Measurements from ENCODE around the gene TBCD.

The TBCD gene

DNA sequence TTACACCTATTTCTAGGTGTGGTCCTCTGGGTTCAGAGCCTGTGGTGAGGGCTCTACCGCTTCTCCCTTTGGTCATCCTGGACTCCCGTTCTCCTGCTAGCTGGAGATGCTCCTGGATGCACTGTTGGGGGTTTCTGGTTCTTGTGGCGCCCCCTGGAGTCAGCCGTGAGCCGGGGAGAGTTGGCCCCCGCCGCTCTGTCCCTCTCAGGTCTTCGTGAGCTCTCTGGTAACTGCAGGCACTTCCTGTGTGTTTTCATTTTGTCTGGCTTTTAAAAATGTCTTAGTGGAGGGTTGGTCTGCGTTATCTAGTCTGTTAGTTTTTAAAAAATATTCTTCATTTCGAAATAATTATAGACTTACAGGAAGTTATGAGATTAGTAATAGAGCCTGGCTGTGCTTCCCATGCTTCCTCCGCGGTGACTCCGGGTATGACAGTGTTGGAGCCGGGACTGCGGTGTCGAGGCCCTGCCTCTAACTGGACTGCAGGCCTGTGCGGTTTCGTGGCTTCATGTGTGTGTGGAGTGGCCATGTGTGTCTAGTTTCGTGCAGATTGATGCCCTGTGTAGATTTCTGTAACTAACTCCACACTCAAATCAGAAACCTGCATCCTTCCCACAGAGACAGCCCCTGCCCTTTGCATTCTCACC, 166.0 kb downstream of the TBCD start:
- TF ChIP-seq, protein P1, sequence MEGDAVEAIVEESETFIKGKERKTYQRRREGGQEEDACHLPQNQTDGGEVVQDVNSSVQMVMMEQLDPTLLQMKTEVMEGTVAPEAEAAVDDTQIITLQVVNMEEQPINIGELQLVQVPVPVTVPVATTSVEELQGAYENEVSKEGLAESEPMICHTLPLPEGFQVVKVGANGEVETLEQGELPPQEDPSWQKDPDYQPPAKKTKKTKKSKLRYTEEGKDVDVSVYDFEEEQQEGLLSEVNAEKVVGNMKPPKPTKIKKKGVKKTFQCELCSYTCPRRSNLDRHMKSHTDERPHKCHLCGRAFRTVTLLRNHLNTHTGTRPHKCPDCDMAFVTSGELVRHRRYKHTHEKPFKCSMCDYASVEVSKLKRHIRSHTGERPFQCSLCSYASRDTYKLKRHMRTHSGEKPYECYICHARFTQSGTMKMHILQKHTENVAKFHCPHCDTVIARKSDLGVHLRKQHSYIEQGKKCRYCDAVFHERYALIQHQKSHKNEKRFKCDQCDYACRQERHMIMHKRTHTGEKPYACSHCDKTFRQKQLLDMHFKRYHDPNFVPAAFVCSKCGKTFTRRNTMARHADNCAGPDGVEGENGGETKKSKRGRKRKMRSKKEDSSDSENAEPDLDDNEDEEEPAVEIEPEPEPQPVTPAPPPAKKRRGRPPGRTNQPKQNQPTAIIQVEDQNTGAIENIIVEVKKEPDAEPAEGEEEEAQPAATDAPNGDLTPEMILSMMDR (conservative IDR thresholded peaks at IDR 0.05) = peak; percentile 27
- no peak overlapping the region for H3K27ac ChIP-seq

DNA sequence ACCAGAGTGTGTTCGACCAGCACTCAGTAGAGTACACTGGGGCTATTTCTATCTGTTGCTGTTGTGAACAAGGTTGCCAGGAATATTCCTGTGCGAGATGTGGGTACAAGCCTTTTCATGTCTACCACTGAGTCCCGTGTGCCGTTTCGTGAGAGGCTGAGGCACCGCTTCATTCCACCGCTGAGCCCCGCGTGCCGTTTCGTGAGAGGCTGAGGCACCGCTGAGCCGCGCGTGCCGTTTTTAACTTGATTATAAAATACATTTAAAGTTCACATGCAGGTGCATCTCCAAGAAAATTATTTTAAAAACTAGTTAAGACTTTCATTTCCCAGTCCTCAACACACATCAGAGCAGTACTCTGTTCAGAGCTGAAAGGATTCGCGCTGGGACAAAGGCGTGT, 166.6 kb downstream of the TBCD start:
- TF ChIP-seq, protein P1 (conservative IDR thresholded peaks at IDR 0.05) = no peak
- H3K27ac ChIP-seq = no peak overlapping the region

DNA sequence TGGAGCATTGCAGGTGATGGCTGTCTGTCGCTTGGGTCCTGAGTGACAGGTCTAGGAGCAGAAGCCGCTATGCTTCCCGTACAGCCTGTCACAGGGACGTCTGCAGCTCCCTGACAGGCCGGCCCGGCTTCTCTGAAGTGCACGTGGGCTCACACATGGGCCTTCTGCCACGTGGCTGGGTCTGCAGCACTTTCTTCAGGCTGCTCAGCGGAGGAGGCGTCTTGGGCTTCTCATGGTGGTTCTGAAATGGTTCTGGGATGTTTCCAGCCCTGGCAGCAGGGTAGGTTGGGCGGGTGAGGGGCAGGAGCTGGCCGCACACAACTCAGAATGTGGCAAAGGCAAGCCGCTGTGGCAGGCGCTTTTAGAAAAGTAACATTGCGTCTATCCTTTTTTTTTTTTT, 168.3 kb downstream of the TBCD start:
- TF ChIP-seq, protein P1 (conservative IDR thresholded peaks at IDR 0.05) = no peak
- H3K27ac ChIP-seq = no peak overlapping the region

DNA sequence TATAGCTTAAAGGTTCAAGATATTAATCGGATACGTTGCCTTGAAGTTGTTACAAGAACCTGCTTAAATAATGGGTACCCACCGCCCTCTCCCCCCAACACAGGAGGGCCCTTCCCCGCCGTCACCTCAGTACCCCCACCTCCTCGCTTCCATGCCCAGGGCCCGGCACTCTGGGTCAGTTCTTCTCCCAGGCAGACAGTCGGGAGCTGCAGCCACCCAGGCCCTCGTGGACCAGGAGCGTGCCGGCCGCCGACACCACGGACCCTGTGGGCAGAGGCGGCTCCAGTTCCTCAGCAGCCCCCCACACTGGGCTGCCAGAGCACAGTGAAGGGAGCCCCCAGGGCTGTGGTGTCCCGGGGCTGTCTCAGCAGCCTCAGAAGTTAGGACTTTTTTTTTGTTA, 168.8 kb downstream of the TBCD start:
- TF ChIP-seq, protein P1 (conservative IDR thresholded peaks at IDR 0.05) = no peak
- H3K27ac ChIP-seq = no peak overlapping the region

DNA sequence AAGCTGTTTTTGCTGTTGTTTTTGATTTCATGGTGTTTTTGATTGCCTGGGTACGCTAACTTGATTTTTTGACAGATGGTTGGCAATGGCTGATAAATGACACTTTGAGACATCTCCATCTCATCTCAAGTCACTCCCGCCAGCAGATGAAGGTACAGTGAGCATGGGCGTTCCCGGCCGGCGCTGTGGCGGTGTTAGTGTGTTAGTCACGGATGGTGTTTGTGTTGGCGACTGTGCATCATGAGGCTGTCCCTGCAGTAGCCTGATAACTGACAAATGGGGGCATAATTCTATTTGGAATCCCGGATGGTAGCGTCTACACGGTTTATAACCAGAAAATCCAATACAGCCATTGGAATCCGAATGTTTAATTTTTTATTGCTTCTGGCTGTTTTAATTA, 169.6 kb downstream of the TBCD start:
- TF ChIP-seq, protein P1 (conservative IDR thresholded peaks at IDR 0.05) = no peak
- no peak overlapping the region for H3K27ac ChIP-seq

DNA sequence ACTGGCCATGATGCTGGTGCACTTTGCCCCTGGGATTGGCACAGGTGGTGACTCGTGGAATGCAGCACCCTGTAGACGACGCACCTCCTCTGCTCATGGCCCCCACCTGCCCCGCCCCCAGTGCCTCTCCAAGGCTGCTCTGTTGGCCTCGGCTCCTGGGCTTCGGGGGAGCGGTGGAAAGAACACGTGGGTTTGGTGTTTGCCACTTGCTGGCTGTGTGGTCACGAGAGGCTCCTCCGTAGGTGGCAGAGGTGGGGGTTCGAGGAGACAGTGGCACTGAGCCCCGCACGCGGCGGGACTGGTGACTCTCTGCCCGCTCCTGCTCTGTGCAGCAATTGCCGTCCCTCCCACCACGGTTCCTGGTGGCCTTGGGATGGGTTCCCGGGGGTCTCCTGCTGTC, 170.8 kb downstream of the TBCD start:
- TF ChIP-seq, protein P1 (conservative IDR thresholded peaks at IDR 0.05) = no peak
- no peak overlapping the region for H3K27ac ChIP-seq

DNA sequence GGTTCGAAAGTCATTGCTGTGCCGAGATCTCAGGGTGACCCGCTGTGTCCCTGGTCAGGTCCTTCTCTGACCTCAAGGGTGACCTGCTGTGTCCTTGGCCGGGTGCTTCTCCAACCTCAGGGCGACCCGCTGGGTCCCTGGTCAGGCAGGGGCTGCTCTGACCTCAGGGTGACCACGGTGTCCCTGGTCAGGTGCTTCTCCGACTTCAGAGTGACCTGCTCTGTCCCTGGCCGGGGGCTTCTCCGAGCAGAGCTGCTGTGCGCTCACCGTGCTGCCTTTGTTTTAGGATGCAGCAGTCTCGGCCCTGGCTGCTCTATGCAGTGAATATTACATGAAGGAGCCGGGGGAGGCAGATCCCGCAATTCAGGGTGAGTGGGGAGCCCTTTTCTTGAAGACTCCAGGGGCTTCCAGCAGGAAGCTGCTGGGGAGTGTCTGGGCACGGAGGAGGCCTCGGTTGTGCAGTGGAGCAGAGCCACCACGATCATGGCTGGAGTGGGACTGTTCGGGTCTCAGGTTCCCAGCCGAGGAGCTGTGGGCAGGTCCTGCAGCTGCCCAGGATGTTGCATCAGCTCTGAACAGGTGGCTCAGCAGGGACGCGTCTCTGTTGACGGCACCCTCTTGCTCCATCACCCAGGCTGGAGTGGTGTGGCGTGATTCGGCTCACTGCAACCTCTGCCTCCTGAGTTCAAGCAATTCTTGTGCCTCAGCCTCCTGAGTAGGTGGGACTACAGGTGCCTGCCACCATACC, 171.7 kb downstream of the TBCD start:
- H3K27ac ChIP-seq = no peak overlapping the region
- TF ChIP-seq, protein P1 (conservative IDR thresholded peaks at IDR 0.05) = no peak

Data from VCaP (cell line).